ENCODE data around the gene TYROBP.
"Not testable (repeated sequence)": the region's sequence is repeated elsewhere in the genome, so short reads cannot be mapped to it uniquely, and the experiment has no call there.

The TYROBP gene

DNA sequence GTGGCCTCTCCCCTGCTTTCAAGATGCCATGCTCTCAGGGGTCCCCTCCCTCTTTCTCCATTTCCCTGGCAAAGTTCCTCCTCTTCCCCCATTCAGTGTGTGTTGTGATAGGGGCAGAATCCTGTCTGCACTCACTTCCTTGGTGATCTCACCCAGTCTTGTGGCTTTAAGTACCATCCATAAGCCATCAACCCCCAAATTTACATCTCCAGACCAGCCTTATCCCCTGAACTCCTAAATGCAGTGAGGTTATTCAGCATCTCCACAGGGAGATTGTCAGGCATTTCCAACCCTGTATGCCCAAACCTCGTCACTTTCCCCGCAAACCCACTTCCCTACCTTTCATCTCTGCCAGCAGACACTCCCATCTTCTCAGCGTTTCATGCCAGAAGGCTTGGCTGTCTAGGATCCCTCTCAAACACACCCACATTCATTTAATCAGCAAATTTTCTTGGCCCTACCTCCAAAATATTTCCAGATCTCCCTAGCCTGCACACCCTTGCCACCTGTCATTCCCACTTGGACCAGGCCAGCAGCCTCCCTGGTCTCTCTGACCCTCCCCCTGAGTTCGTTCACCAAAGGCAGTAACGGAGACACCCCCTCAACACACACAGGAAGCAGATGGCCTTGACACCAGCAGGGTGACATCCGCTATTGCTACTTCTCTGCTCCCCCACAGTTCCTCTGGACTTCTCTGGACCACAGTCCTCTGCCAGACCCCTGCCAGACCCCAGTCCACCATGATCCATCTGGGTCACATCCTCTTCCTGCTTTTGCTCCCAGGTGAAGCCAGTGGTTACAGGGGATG is 6.0 kb downstream of the TYROBP start, which contains the start of gene HCST:
TSS of gene HCST (plus strand) at position 676 of the 808 bp plus-strand sequence. CDS start at position 741, 65 bp downstream.
- DNase-seq (ENCODE audit: low read depth in 3 of 3, low spot score in 1 of 3): no peak

DNA sequence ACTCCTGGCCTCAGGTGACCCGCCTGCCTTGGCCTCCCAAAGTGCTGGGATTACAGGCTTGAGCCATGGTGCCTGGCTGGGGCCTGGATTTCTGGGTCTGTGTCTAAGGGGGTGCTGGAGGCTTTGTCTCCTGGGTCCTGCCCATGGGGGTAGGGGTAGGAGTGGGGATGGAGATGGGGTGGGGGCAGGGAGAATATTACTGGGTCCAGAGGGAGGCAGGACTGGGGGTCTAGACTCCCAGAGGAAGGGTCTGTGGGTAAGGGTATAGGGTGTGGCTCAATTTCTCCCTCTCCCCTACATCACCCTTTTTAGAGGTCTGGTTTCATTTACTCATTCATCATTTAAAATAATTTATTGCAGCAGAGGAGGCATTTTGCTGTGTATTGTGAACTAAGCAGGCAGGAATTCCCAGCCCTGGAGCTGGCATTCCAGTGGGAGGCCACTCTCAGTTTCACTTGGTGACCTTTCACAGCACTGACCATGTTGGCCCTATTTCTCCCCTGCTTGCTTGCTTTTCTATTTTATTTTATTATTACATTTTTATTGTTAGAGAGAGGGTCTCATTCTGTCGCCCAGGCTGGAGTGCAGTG is 6.9 kb downstream of the TYROBP start:
- DNase-seq (ENCODE audit: low read depth in 3 of 3, low spot score in 1 of 3): no peak

DNA sequence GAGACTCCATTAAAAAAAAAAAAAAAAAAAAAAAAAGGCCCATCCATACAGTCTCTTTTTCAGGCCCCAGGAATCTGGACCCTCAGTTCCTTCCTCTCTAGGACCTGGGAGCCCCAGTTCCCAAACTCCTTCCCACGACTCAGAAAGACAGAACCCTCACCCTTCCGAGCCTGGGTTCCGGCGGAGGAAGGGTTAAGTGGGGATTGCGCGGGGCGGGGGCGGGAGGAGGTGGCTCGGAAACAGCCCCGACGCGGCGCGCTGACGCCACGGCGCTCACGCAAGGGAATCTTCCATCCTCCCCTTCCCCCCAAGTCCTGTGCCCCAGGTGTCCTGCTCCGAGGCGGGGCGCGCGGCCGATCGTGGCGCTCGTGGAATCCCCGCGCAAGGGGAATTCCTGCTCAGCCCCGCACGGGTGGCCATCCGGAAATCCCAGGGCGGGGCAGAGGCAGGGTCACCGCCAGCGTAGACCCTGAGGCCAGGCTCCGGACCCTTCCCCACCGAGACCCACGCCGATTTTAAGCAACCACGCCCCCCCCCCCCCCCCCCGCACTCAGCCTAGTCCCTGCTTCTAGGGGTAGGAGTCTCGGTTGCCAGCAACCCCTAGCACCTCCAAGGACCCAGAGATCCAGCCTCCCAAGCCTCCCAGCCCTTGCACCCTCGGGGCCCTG is 8.4 kb downstream of the TYROBP start:
- DNase-seq (ENCODE audit: low read depth in 3 of 3, low spot score in 1 of 3): peak; percentile 73 to 81 (median 79)

DNA sequence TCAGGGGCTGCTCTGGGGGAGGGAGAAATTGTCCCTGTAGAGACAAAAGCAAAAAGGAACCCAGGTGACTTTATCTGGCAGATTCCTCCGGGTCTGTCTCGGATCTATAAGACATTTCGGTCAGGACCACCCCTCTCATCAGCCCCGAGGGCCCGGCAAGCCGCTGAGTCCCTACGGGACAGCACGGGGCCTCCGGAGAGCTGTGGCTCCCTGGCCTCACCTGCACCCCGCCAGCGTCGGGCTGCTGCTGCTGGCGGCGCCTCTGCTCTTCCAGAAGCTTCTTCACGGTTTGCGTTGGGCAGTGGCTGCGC is 9.6 kb downstream of the TYROBP start:
- no peak for DNase-seq (ENCODE audit: low read depth in 3 of 3, low spot score in 1 of 3)

DNA sequence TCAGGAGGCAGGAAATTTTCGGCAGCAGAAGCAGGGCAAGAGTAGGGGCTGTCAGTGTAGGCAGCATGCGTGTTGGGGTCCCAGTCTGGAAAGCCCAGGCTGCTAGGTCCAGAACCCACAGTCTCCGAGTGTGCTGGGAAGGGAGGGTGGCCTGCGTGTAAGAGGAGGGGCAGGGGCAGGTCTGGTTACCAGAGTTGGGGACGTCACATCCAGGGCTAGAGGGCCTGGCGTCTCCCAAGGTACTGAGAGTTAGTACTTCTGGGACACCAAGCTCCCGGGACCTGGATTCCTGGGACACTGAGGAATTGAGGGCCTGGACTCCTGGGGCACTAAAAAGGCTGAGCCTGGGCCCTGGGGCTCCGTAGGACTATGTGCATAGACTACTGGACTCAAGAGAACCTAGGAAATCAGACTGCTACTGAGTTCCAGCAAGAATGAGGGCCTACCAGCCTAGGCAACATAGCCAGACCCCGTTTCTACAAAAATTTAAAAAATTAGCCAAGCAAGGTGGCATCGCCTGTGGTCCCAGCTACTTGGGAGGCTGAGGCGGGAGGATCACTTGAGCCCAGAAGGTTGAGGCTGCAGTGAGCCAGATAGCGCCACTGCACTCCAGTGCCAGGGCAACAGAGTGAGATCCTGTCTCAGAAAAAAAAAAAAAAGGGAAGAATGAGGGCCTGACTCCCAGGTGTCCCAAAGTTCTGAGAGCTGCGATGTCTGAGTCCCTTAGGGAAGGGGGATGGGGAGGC is 10.2 kb downstream of the TYROBP start:
- no peak for DNase-seq (ENCODE audit: low read depth in 3 of 3, low spot score in 1 of 3)

DNA sequence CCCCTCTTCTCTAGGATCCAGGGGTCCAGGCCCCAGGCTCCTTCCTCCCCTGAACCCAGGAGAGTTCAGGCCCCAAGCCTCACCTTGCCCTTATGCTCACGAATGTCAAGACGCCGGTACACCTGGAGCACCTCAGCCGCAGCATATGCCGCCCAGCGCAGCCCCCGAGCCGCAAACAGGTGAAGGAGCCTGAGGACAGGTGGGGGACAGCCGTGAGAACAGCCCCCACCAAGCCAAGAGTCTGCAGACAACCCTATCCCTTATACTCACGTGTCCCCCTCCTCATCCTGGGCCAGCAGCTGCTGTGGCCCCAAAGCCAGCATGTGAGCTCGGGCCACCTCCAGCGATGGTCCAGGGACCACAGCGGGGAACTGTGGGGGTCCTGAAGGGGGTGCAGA is 11.5 kb downstream of the TYROBP start:
- DNase-seq (ENCODE audit: low read depth in 3 of 3, low spot score in 1 of 3): no peak

DNA sequence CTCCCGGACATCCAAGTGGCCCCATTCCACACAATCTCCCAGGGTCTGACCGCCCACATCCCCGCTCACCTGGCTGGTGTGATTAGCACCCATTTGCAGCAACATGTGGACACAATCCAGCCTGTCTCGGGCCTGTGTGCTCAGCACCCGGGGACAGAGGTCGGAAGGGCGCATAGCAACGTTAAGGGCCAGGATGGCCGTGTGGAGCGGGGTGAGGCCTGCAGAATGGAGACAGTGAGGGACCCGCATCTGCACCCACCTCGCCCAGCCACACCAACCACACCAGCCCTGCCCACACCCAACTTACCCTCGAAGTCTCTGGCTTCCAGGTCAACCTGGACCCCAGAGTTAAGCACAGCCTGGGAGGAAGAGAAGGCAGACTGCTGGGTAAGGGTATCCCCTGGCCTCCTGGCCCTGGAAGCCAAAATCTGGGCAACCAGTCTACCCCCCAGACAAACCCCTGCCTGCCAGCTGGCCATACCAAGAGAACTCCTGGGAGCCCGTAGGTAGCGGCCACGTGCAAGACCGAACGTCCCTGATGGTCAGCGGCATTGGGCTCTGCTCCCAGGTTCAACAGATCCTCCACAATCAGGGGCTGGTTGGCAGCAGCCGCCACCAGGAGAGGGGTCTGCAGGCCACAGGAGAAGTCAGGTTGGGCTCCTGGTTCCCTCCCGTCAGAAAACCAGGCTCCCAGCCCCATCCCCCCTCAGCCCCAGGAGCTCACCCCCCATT is 12.0 kb downstream of the TYROBP start:
- no peak for DNase-seq (ENCODE audit: low read depth in 3 of 3, low spot score in 1 of 3)

DNA sequence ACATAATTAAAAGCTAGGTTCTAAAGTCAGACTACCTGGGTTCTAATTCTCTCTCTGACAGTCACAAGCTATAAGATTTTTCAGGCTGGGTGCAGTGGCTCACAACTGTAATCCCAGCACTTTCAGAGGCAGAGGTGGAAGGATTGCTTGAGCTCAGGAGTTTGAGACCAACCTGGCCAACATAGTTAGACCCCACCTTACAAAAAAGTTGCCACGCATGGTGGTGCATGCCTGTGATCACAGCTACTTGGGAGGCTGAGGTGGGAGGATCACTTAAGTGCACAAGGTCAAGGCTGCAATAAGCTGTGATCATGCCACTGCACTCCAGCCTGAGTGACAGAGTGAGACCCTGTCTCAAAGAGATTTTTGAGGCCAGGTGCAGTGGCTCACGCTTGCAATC is 13.8 kb downstream of the TYROBP start:
- no peak for DNase-seq (ENCODE audit: low read depth in 3 of 3, low spot score in 1 of 3)

DNA sequence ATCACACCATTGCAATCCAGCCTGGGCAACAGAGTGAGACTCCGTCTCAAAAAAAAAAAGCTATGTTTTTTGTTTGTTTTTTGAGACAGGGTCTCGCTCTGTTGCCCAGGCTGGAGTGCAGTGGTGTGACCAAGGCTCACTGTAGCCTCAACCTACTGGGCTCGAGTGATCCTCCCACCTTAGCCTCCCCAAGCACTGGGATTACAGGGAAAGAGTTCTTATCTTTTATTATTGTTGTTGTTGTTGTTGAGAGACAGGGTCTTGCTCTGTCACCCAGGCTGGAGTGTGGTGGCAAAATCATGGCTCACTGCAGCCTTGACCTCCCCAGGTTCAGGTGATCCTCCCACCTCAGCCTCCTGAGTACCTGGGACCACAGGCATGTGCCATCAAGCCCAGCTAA is 16.3 kb downstream of the TYROBP start:
- DNase-seq (ENCODE audit: low read depth in 3 of 3, low spot score in 1 of 3): not testable (repeated sequence)

DNA sequence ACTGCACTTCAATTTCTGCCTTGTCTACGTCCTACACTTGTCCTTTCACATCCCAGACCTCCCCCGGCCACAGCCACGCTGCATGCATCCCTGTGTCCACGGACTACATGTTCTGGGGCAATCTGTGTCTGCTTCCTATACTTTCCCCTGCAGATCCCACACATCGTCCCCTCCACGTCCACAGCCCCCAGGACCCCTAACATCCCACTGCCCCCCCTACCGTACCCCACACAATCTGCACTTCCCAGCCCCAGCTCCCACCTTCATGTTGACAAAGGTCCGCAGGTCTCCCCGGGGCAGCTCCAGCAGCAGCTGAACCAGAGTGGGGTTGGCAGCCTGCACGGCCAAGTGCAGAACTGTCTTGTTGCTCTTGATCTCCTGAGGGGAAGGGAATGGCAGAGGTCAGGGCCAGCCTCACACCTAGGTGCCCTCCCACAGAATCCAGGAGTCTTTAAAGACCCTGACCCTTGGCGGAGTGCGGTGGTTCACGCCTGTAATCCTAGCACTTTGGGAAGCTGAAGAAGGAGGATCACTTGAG is 17.9 kb downstream of the TYROBP start:
- no peak for DNase-seq (ENCODE audit: low read depth in 3 of 3, low spot score in 1 of 3)

DNA sequence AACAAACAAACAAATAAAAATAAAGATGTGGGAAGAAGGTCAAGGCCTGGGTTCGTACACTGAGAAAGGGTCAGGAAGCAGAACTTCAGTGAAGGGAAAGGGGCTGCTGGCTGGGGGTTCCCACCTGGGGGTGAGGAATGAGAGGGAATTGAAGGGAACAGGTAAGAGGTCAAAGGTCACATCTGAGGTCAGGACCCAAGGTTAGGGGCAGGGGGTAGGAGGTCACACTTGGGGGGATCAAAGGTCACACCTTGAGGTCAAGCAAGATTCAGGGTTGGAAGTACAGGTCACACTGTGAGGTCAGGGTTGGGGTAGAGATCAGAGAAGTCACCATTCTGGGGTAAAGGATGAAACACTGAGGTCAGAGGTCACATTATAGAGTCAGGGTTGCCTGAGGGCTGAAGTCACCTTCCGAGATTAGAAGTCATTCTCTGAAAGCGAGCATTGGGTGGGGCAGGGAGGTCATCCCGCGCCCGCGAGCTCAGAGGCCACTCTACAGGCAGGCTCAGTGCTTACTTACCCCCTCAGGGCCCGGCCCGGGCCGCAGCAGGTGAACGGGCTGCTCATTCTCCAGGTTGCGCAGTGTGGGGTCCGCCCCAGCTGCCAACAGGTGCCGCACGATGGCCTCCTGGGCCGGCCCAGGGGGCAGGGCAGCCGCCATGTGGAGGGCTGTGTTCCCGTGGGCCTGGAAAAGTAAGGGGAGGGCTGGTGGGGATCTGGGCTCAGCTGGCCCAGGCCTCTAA is 18.6 kb downstream of the TYROBP start:
- no peak for DNase-seq (ENCODE audit: low read depth in 3 of 3, low spot score in 1 of 3)

DNA sequence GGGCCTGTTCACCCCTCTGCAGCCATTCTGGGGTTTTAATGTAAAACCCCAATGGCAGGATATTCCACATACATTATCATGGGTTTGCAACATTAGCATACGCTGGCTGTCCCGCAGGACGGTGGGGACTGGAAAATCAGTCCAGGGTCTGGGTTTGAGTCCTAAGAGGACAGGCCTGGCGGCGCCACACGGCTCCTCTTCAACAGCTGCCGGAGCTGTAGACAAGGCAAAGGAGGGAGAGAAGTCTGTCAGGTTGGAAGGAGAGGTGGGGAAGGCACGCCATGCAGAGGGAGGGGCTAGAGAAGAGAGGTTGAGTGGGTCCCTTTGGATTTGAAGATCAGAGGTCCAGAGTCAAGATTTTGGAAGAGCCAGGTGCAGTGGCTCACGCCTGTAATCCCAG is 19.7 kb downstream of the TYROBP start:
- no peak for DNase-seq (ENCODE audit: low read depth in 3 of 3, low spot score in 1 of 3)

DNA sequence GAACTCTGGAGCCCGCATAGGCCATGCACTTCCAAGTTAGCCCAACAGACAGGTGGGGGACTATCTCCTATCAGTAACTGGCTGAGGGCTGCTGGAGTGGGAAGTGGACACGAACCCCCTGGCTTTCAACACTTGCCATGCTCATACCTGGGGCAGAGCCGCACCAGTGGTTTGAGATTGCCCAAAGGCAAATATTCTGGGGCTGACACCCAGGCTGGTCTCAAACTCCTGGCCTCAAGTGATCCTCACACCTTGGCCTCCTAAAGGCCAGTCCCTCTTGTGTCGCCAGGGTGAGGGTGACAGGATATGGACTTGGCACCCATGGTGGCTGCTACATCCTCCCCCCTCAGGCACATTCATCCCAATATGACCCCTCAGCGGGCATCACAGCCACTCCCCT is 20.9 kb downstream of the TYROBP start:
- DNase-seq (ENCODE audit: low read depth in 3 of 3, low spot score in 1 of 3): no peak

DNA sequence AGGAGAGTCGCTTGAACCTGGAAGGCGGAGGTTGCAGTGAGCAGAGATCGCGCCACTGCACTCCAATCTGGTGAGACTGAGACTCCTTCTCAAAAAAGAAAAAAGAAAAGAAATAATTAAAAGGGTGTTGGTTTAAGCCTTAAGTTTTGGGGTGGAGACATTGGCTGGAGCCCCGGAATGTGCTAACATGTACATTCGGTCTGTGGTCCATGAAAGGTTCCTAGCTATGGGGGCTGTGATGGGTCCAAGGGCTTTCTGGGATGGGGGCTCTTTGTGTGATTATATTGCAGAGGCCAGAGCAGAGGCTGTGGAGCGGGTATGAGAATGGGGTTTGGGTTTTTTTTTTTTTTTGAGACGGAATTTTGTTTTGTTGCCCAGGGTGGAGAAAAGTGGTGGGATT is 22.2 kb downstream of the TYROBP start:
- no peak for DNase-seq (ENCODE audit: low read depth in 3 of 3, low spot score in 1 of 3)

DNA sequence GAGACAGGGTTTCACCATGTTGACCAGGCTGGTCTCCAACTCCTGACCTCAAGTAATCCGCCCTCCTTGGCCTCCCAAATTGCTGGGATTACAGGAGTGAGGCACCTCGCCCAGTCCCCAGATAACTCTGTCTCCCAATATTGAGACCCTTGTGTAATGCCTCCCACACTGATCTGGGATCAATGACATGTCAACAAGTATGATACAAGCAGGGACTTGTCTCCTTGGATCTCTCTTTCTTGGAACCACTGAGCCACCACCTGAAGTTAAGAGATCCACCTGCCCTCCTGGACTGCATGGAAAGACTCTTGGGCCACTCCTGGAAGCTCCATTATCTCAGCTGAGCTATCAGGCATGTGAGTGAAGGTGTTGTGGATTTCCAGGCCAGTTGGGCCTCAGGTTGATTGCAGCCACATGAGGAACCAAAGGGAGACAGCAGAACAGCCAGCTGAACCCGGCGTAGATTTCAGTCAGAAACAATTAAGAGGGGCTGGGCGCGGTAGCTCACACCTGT is 22.8 kb downstream of the TYROBP start:
- DNase-seq (ENCODE audit: low read depth in 3 of 3, low spot score in 1 of 3): no peak

DNA sequence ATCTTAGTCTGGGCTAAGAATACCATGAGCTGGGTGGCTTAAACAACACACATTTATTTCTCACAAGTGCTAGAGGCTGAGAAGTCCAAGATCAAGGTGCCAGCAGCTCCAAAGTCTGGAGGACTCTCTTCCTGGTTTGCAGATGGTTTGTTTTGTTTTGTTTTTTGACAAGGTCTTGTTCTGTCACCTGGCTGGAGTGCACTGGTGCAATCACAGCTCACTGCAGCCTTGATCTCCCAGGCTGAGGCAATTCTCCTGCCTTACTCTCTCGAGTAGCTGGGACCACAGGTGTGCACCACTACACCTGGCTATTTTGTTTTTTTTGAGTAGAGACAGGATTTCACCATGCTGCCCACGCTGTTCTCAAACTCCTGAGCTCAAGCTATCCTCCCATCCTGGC is 24.2 kb downstream of the TYROBP start:
- DNase-seq (ENCODE audit: low read depth in 3 of 3, low spot score in 1 of 3): no peak

DNA sequence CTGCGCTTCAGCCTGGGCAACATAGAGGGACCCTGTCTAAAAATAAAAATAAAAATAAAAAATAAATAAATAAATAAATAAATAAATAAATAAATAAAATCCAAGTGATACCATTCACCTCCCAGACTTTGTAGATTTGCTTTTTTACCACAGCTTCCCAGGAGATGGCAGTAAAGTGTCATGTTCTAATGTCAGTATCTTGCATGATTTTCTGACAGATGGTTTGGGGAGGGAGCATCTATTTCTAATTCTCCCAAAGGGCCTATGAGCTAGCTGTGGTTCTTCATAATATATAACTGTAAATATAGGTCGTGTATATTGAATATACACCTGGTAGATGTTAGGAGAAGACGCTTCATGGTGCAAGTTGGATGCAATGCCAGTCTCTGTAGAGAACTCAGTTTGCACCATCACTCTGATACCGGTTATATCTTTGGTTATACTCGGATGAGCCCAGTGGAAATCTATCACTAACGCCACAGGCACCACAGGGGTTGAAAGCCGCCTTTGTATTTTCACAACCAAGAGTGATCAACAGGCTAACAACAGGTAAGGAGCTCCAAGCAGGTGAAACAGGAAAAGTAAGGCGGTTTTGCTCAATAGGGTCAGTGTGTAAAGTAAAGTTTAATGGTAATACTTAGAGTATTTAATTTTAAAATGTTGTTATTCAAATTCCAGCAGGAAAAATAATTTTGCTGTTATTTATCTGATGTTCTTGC is 25.8 kb downstream of the TYROBP start:
- DNase-seq (ENCODE audit: low read depth in 3 of 3, low spot score in 1 of 3): no peak

DNA sequence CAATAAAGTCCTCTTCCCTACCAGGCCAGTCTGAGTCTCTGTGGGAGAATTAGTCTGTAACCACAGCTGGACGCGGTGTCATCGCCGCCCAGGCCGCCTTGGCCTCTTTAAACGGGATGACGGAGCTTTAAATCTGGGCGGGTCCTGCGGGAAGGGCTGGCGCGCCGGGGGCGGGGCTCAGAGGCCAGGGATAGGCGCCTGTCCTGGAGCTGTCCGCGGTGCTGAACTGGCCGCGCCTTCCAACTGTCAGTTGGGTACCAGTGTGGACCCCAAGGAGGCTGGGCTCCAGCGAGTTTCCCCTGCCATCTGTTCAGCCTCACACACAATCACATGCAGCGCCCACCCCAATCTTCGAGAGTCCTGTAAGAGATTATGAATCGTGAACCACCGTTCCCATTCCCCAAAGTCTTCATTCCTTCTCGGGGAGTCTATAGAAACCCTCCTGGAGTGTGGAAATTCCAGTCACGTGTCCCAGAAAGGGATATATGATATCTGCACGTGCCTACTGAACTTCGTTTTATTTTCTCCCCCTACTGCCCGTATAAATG is 28.3 kb downstream of the TYROBP start:
- DNase-seq (ENCODE audit: low read depth in 3 of 3, low spot score in 1 of 3): peak in 1 of 3 donors; percentile 61

DNA sequence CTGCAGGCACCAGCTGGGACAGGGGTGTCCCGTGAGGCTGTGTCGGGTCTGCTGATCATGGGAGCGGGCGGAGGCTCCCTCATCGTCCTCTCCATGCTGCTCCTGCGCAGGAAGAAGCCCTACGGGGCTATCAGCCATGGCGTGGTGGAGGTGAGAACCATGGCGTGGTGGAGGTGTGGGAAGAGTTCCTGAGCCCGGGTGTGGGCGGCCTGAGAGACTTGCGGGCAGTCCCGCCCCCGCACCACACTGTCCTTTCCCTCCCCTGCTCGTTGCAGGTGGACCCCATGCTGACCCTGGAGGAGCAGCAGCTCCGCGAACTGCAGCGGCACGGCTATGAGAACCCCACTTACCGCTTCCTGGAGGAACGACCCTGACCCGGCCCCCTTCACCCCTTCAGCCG is 29.0 kb downstream of the TYROBP start:
- no peak for DNase-seq (ENCODE audit: low read depth in 3 of 3, low spot score in 1 of 3)
